Measurements from ENCODE around the gene CETN3. TPM values are rescaled to one million over a fixed set of nuclear protein-coding genes. Genes with fewer than 3 reads are reported as not detected.

Gene CETN3
- total RNA-seq, 1 experiment from 2014 or later, result 42.8 TPM

GRCh38 chr5:90342576-90342975 lies 67.0 kb downstream of the CETN3 start:
- no peak overlapping the region for H3K27ac ChIP-seq (ENCODE audit: low read depth, low read length)
- H3K9ac ChIP-seq (ENCODE audit: low read length), result no peak overlapping the region
- BruUV-seq (replicated peaks), result no TSS peak
- H3K4me2 ChIP-seq (ENCODE audit: low read length), result no peak overlapping the region
- no peaks in the 10 kb centered on the region for H3K9me3 ChIP-seq (ENCODE audit: control insufficient read depth in 1 of 2, insufficient read depth in 1 of 2, low read depth in 1 of 2, low read length in 2 of 2)
- no peaks in the 10 kb centered on the region for H3K9me2 ChIP-seq (ENCODE audit: insufficient read depth)
- no peaks in the 10 kb centered on the region for H3K36me3 ChIP-seq (ENCODE audit: control insufficient read depth in 1 of 2, insufficient read depth in 2 of 2, low read length in 2 of 2)
- H3K27me3 ChIP-seq (ENCODE audit: insufficient read depth, low read length), result no peaks in the 10 kb centered on the region
- no peaks in the 10 kb centered on the region for H3K4me1 ChIP-seq (ENCODE audit: control insufficient read depth in 1 of 2, insufficient read depth in 2 of 2, low read length in 2 of 2)
- no peak for DNase-seq (ENCODE audit: low read depth, low spot score)
- ChIA-PET RAD21 (ENCODE audit: low non-redundant PET in 1 of 2, low total read pairs in 2 of 2, uncharacterized antibody in 2 of 2, unreplicated experiment in 2 of 2) (no interaction called here), POLR2A (no interaction called here), CTCF (no interaction called here)
- H3K79me2 ChIP-seq (ENCODE audit: insufficient read depth, low read length), result no peaks in the 10 kb centered on the region
- TF ChIP-seq ZFX (IDR thresholded peaks at IDR 0.05) (no peak), CBX3 (IDR thresholded peaks at IDR 0.05; ENCODE audit: low read depth) (no peak), EZH2 (IDR thresholded peaks at IDR 0.05) (no peak), JUND (IDR thresholded peaks at IDR 0.05) (no peak), CEBPB (IDR thresholded peaks at IDR 0.05; ENCODE audit: low read depth) (no peak), ZBTB33 (IDR thresholded peaks at IDR 0.05; ENCODE audit: extremely low read depth, insufficient replicate concordance, low read length) (no peak), RAD21 (IDR thresholded peaks at IDR 0.05; ENCODE audit: low read depth) (no peak), EZH2phosphoT487 (IDR thresholded peaks at IDR 0.05; ENCODE audit: borderline replicate concordance) (no peak), SP1 (IDR thresholded peaks at IDR 0.05; ENCODE audit: low read depth) (no peak), MAX (IDR thresholded peaks at IDR 0.05) (no peak)
- no peak overlapping the region for H2AFZ ChIP-seq (ENCODE audit: low read depth, low read length, poor library complexity, severe bottlenecking)
- intact Hi-C loops (cut with micrococcal nuclease), result no loop called here
- H4K20me1 ChIP-seq (ENCODE audit: insufficient read depth), result no peaks in the 10 kb centered on the region
- ATAC-seq, result no peak
- no peak overlapping the region for H3K4me3 ChIP-seq (replicated peaks in 1 of 2; ENCODE audit: low read depth in 1 of 2, low read length in 2 of 2)

Other genes with a start within 250 kb of the CETN3 start
- gene MBLAC2, start 65.0 kb upstream of the CETN3 start, total RNA-seq (2021; ENCODE audit: unreplicated experiment), result 5.7 TPM
- gene POLR3G, start 65.1 kb upstream of the CETN3 start, total RNA-seq (2021; ENCODE audit: unreplicated experiment), result 44.8 TPM
- gene LYSMD3, start 119.8 kb upstream of the CETN3 start, total RNA-seq (2021; ENCODE audit: unreplicated experiment), result 18.0 TPM
- 6.0 TPM for gene ADGRV1, start 149.0 kb upstream of the CETN3 start, total RNA-seq (2021; ENCODE audit: unreplicated experiment)